Lower leg skin (tissue), 3 donors: ENCODE data around the gene TBX18.

Source experiments
- CTCF ChIP-seq, 3 donors: fragments of 450-650 bp; IDR thresholded peaks; one replicate each; pipeline ENCODE4 v1.5.1; 2016; ENCODE audit warnings: antibody characterized with exemption in 3 of 3, mild to moderate bottlenecking in 3 of 3, moderate library complexity in 2 of 3
- POLR2A ChIP-seq, 2 donors: fragments of 450-650 bp; IDR thresholded peaks; one replicate each; pipeline ENCODE4 v1.6.1; 2016 to 2017; ENCODE audit warnings: antibody characterized with exemption in 2 of 2, mild to moderate bottlenecking in 1 of 2, moderate library complexity in 1 of 2

- no peak for TF ChIP-seq CTCF (IDR thresholded peaks at IDR 0.05)
- no peak for TF ChIP-seq POLR2A (IDR thresholded peaks at IDR 0.05)
These were observed 88.7 kb downstream of the TBX18 start for GRCh38 chr6:84675651-84676050.
